HL-60 (cell line): ENCODE results near the gene BEND5.

Experiments
- CTCF ChIP-seq: IDR thresholded peaks from one replicate; pipeline ENCODE4 v1.5.1; 2011; ENCODE audit warnings: low read length, control low read depth, inconsistent platforms; ENCODE audit not compliant: insufficient read depth
- GABPA ChIP-seq: IDR thresholded peaks from 2 replicates; pipeline ENCODE4 v1.6.1; 2012; ENCODE audit warnings: low read depth
- POLR2AphosphoS5 ChIP-seq: IDR thresholded peaks from 2 replicates; pipeline ENCODE4 v1.6.1; 2012; ENCODE audit warnings: low read depth
- REST ChIP-seq: IDR thresholded peaks from 2 replicates; pipeline ENCODE4 v1.6.1; 2012; ENCODE audit warnings: low read depth; ENCODE audit not compliant: insufficient replicate concordance
- SPI1 ChIP-seq: IDR thresholded peaks from 2 replicates; pipeline ENCODE4 v1.6.1; 2012; ENCODE audit warnings: low read depth, mild to moderate bottlenecking, borderline replicate concordance

DNA sequence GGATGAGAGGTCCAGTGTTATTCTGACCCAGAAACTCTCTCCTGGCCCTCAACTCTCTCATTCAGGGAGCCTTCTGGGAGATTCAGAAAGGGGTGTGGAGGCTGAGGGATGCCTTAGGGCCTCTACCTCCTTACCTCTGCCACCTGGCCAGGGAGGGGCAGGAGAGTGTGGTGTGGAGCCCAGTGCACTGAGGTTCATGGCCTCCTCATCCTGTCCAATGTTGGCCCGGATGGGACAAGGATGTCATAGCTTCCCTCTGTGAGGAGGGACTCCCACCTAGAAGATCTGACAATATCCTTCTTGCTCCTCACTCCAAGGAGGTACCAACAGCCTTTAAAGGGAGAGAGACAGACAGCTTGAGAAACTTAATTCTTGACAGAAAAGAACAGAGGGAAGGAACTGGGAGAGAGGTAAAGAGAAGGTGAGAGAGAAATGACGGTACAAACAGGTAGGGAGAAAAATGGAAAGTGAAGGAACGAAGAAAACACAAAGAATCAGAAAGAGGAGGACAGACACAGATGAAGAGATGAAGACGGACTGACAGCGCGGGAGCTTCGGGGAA, 779 bp downstream of the BEND5 start:
- TF ChIP-seq CTCF = no peak
- TF ChIP-seq GABPA = no peak
- no peak for TF ChIP-seq POLR2AphosphoS5
- no peak for TF ChIP-seq REST
- TF ChIP-seq SPI1 = no peak
